NCI-H345 (cell line): ENCODE results near the gene AHDC1.

ENCODE experiments used
- DNase-seq: peaks from one replicate; lab custom pipeline; 2025; lab: John Stamatoyannopoulos, UW

AHDC1 gene

GRCh38 chr1:27597516-27598294, 6.2 kb downstream of the AHDC1 start:
- DNase-seq = no peak

- no peak for DNase-seq
Observed at GRCh38 chr1:27596986-27597385, 7.0 kb downstream of the AHDC1 start.

- no peak for DNase-seq
Observed at GRCh38 chr1:27596261-27596660, 7.7 kb downstream of the AHDC1 start.

GRCh38 chr1:27595597-27595996, 8.3 kb downstream of the AHDC1 start:
- no peak for DNase-seq

- DNase-seq = no peak
Observed at GRCh38 chr1:27594564-27595510, 9.1 kb downstream of the AHDC1 start.

GRCh38 chr1:27593678-27594563, 10.0 kb downstream of the AHDC1 start:
- no peak for DNase-seq

GRCh38 chr1:27592931-27593677, 10.8 kb downstream of the AHDC1 start:
- DNase-seq = no peak

GRCh38 chr1:27592232-27592930, 11.6 kb downstream of the AHDC1 start:
- DNase-seq = peak; percentile 67

- peak; percentile 21 for DNase-seq
Observed at GRCh38 chr1:27591622-27592021, 12.3 kb downstream of the AHDC1 start.

- no peak for DNase-seq
Observed at GRCh38 chr1:27590917-27591508, 12.9 kb downstream of the AHDC1 start.

- DNase-seq = peak; percentile 91
Observed at GRCh38 chr1:27589841-27590426, 14.0 kb downstream of the AHDC1 start.

GRCh38 chr1:27589441-27589840, 14.5 kb downstream of the AHDC1 start:
- no peak for DNase-seq

- no peak for DNase-seq
Observed at GRCh38 chr1:27588256-27589232, 15.4 kb downstream of the AHDC1 start.

- DNase-seq = no peak
Observed at GRCh38 chr1:27585684-27586083, 18.3 kb downstream of the AHDC1 start.

- no peak for DNase-seq
Observed at GRCh38 chr1:27584453-27584852, 19.5 kb downstream of the AHDC1 start.

GRCh38 chr1:27583479-27583878, 20.5 kb downstream of the AHDC1 start:
- DNase-seq = no peak

- no peak for DNase-seq
Observed at GRCh38 chr1:27581823-27582243, 22.1 kb downstream of the AHDC1 start.

- no peak for DNase-seq
Observed at GRCh38 chr1:27577504-27578188, 26.3 kb downstream of the AHDC1 start.
